Endodermal cell (in vitro differentiated cells): ENCODE data around the gene PTMS. TPM values are rescaled to one million over a fixed set of nuclear protein-coding genes. Genes with fewer than 3 reads are reported as not detected.

Source experiments
- DNase-seq: peaks from one replicate; pipeline ENCODE4 v3.0.0-alpha.2; 2017
- H3K27ac ChIP-seq: 2 replicates; pipeline ENCODE4 v1.5.1; 2013; ENCODE audit warnings: mild to moderate bottlenecking, low read depth, low read length, moderate library complexity
- H3K27me3 ChIP-seq: 2 replicates; pipeline ENCODE4 v1.6.1; 2013; ENCODE audit warnings: mild to moderate bottlenecking, low read length, moderate library complexity; ENCODE audit not compliant: insufficient read depth, control insufficient read depth, poor library complexity, severe bottlenecking
- H3K36me3 ChIP-seq: 2 replicates; pipeline ENCODE4 v1.7.0; 2013; ENCODE audit warnings: mild to moderate bottlenecking, low read length, moderate library complexity; ENCODE audit not compliant: control insufficient read depth, insufficient read depth
- H3K4me1 ChIP-seq: one replicate; pipeline ENCODE4 v1.7.0; 2013; ENCODE audit warnings: low read length; ENCODE audit not compliant: control insufficient read depth, insufficient read depth
- H3K4me3 ChIP-seq: 2 replicates; pipeline ENCODE4 v1.5.1; 2013; ENCODE audit warnings: mild to moderate bottlenecking, low read length, moderate library complexity
- H3K9ac ChIP-seq: 2 replicates; pipeline ENCODE4 v1.6.1; 2013; ENCODE audit warnings: mild to moderate bottlenecking, low read length, moderate library complexity; ENCODE audit not compliant: poor library complexity, severe bottlenecking; ENCODE audit errors: extremely low read depth
- H3K9me3 ChIP-seq: 2 replicates; pipeline ENCODE4 v1.6.1; 2013; ENCODE audit warnings: mild to moderate bottlenecking, low read length, moderate library complexity; ENCODE audit not compliant: control insufficient read depth
- H3K27ac Mint-ChIP-seq: 2 replicates; pipeline ENCODE4 v1.8.0; 2020; ENCODE audit warnings: mixed read lengths
- H3K27me3 Mint-ChIP-seq: 2 replicates; pipeline ENCODE4 v1.8.0; 2021; ENCODE audit warnings: mild to moderate bottlenecking, mixed read lengths; ENCODE audit not compliant: insufficient read depth
- H3K36me3 Mint-ChIP-seq: 2 replicates; pipeline ENCODE4 v1.8.0; 2020; ENCODE audit warnings: low read depth, mixed read lengths
- H3K4me1 Mint-ChIP-seq: 2 replicates; pipeline ENCODE4 v1.8.0; 2020; ENCODE audit warnings: mixed read lengths
- H3K4me3 Mint-ChIP-seq: 2 replicates; pipeline ENCODE4 v1.8.0; 2020; ENCODE audit warnings: mild to moderate bottlenecking, moderate library complexity, mixed read lengths
- H3K9me3 Mint-ChIP-seq: 2 replicates; pipeline ENCODE4 v1.8.0; 2020; ENCODE audit warnings: mild to moderate bottlenecking, mixed read lengths
- CTCF ChIP-seq: fragments of 200-600 bp; sonication (generic); conservative IDR thresholded peaks from 2 replicates; pipeline ENCODE4 v1.5.0; 2021; ENCODE audit warnings: antibody characterized with exemption, mild to moderate bottlenecking
- WGBS, 2 experiments: methylation state at CpG; one replicate each; pipeline versions ENCODE4 v1.1.5 to v1.1.7; 2013; ENCODE audit warnings: missing lambda C conversion rate in 2 of 2, mixed read lengths in 1 of 2; ENCODE audit not compliant: insufficient coverage in 1 of 2, insufficient read length in 1 of 2; 5-methylcytosine and 5-hydroxymethylcytosine counted together
- total RNA-seq, 2 donors: library from RNA; stranded (reverse); fragmentation: NEBNext Ultra II Directional in 1 of 2; extraction: Animal tissue kit (Norgen Biotek cat#: 25700) in 1 of 2; gene quantifications; 2 replicates in 1 of 2; 3 replicates in 1 of 2; pipeline ENCODE4 v1.2.1, GENCODE V29; 2021

Gene PTMS
- total RNA-seq, 2 donors from 2014 or later, result 637 to 888 TPM

GRCh38 chr12:6807170-6807569 is 41.0 kb downstream of the PTMS start:
- H3K4me1 ChIP-seq, result peaks cover 3% of the 10 kb centered on the region
- H3K27me3 ChIP-seq, result no peaks in the 10 kb centered on the region
- H3K9ac ChIP-seq, result no peak overlapping the region
- WGBS, 2 experiments, result 90 to 100% methylated on average over 1 of the region's 1 CpG
- Mint-ChIP-seq H3K4me1 (peaks cover 23% of the 10 kb centered on the region), H3K36me3 (no peaks in the 10 kb centered on the region), H3K4me3 (no peak overlapping the region), H3K9me3 (peaks cover 16% of the 10 kb centered on the region), H3K27ac (no peak overlapping the region), H3K27me3 (peaks cover 14% of the 10 kb centered on the region)
- DNase-seq, result no peak
- no peak overlapping the region for H3K27ac ChIP-seq
- TF ChIP-seq CTCF, result no peak
- H3K4me3 ChIP-seq, result no peak overlapping the region
- H3K9me3 ChIP-seq, result no peaks in the 10 kb centered on the region
- H3K36me3 ChIP-seq, result no peaks in the 10 kb centered on the region

GRCh38 chr12:6809056-6809455 is 42.9 kb downstream of the PTMS start:
- no peak overlapping the region for H3K27ac ChIP-seq
- H3K4me3 Mint-ChIP-seq, result no peak overlapping the region
- 72 to 74% methylated on average over 10 of the region's 10 CpGs for WGBS, 2 experiments
- peak overlapping the region; percentile 28 for H3K27ac Mint-ChIP-seq
- no peaks in the 10 kb centered on the region for H3K9me3 ChIP-seq
- peak; percentile 77 for DNase-seq
- H3K4me1 ChIP-seq, result peaks cover 5% of the 10 kb centered on the region
- H3K27me3 Mint-ChIP-seq, result peaks cover 26% of the 10 kb centered on the region
- H3K4me1 Mint-ChIP-seq, result peaks cover 28% of the 10 kb centered on the region
- no peaks in the 10 kb centered on the region for H3K36me3 Mint-ChIP-seq
- no peak overlapping the region for H3K9ac ChIP-seq
- TF ChIP-seq CTCF, result no peak
- peaks cover 12% of the 10 kb centered on the region for H3K9me3 Mint-ChIP-seq
- H3K27me3 ChIP-seq, result peaks cover 2% of the 10 kb centered on the region
- H3K4me3 ChIP-seq, result no peak overlapping the region
- no peaks in the 10 kb centered on the region for H3K36me3 ChIP-seq

GRCh38 chr12:6810758-6811157 is 44.6 kb downstream of the PTMS start:
- TF ChIP-seq CTCF, result no peak
- WGBS, 2 experiments, result 43 to 69% methylated on average over 1 of the region's 1 CpG
- Histone ChIP-seq H3K27ac (no peak overlapping the region), H3K9ac (no peak overlapping the region), H3K9me3 (no peaks in the 10 kb centered on the region), H3K36me3 (no peaks in the 10 kb centered on the region), H3K4me3 (no peak overlapping the region), H3K27me3 (peaks cover 19% of the 10 kb centered on the region), H3K4me1 (peaks cover 5% of the 10 kb centered on the region)
- peak; percentile 56 for DNase-seq
- H3K27me3 Mint-ChIP-seq, result peaks cover 37% of the 10 kb centered on the region
- H3K4me3 Mint-ChIP-seq, result no peak overlapping the region
- peaks cover 28% of the 10 kb centered on the region for H3K4me1 Mint-ChIP-seq
- H3K9me3 Mint-ChIP-seq, result no peaks in the 10 kb centered on the region
- H3K36me3 Mint-ChIP-seq, result no peaks in the 10 kb centered on the region
- H3K27ac Mint-ChIP-seq, result peak overlapping the region; percentile 1
